Effector CD8-positive, alpha-beta T cell (primary cell): ENCODE measurements around the gene SLC25A42.
A peak's percentile ranks its signal among the peaks of the same experiment; 100 is the strongest.

Experiments used
- DNase-seq: peaks from one replicate; lab custom pipeline; 2025; lab: John Stamatoyannopoulos, UW

SLC25A42 gene

DNA sequence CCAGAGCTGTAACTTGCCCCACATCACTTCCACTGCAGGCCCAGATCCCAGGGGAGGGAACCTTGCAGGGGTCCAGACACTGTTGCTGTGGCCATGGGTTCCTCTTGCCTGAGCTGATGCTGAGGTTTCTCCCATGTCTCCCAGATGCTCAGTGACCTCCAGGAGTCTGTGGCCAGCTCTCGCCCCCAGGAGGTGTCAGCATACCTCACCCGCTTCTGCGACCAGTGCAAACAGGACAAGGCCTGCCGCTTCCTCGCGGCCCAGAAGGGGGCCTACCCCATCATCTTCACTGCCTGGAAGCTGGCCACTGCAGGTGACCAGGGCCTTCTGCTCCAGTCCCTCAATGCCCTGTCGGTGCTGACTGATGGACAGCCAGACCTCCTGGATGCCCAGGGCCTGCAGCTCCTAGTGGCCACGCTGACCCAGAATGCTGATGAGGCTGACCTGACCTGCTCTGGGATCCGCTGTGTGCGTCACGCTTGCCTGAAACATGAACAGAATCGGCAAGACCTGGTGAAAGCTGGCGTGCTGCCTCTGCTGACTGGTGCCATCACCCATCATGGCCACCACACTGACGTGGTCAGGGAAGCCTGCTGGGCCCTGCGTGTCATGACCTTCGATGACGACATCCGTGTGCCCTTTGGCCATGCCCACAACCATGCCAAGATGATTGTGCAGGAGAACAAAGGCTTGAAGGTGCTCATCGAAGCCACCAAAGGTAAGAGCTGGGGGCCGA is 12.1 kb upstream of the SLC25A42 start:
- no peak for DNase-seq

DNA sequence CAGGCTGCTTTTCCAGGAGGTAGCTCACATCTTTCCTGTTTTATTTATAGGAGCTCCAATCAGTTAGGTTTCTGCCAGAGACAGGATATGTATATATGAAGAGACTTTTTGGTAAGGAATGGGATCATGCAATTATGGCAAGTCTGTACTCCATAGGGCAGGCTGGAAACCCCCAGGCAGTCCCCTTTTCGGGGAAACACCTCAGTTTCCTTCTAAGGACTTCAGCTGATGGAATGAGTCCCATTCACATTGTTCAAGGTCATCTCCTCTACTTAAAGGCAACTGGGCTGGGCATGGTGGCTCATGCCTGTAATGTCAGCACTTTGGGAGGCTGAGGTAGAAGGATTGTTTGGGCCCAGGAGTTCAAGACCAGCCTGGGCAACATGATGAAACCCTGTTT is 10.9 kb upstream of the SLC25A42 start:
- no peak for DNase-seq

DNA sequence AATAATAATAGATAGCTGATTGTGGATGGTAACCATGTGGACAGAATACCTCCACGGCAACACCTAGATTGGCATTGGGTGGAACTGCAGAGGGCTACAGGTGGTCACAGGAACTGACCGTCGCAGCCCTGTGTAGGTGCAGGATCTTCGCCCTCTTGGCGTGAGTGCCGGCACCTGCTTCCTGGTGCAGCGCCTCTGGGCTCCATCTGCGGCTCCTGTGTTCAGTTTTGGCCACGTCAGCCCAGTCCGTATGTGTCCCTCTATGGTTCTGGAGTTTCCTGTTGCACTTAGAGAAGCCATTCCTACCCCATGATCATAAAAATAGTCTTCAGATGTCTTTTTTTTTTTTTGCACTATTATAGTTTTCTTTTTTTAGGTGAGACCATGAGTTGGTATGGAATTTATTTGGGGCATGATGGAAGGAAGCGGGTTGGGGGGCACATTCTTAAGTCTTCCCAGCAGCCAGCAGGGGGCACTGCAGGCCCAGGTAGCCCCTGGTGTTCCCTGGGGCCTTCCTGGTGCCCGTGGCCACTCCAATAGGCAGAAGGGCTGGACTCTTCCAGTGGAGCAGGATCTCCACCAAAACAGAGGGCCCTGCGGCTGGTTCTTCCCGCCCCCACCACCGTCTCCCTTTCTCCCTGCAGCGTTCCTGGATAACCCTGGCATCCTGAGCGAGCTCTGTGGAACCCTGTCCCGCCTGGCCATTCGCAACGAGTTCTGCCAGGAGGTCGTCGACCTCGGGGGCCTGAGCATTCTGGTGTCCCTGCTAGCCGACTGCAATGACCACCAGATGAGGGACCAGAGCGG is 10.1 kb upstream of the SLC25A42 start:
- peak; percentile 54 for DNase-seq

DNA sequence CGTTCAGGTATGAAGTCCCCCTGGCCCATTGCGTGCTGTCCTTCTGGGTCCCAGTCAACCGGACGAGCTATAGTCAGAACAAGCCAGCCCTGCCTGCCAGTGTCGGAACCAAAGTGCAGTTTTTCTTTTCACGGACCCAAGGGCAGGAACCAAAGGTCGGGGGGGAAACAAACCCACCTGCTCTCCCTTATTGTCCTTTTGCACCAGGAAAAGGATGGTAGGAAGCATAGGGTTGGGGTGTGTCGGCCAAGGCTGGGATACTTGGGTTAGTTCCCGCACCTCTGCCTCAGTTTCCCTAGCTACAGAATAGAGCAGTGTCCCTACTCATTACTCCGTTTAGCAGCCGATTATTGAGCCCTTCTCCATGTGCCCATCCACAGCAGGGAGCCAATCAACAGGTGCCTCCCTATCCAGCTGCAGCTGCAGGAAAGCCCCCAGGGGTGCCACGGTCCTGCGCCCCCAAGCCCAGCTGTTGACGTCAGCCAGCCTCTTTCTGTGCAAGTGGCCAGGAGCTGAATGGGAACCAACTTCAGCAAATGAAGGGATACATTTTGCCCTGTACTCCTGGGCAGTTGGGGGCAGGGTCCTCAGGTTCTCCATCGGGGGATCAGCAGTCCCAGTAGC is 9.4 kb upstream of the SLC25A42 start:
- DNase-seq: no peak

DNA sequence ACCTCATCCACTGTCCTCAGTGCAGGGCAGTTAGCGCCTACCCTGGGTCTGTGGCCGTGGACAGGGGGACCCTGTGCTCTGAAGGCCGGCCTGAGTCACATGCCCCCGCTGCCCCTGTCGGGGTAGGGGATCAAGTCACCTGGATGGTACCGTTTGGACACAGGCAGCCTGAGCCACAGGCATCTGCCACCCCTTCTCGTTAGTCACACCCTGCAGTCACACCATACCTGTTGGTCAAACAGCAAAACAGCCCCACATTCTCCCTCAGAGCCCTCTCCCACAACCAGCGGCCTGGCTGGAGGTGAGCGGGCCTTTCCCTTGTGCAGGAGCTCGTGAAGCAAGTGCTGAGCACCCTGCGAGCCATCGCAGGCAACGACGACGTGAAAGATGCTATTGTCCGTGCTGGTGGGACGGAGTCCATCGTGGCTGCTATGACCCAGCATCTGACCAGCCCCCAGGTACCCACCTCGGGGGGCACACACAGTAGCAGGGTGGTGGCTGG is 8.8 kb upstream of the SLC25A42 start:
- DNase-seq: no peak

DNA sequence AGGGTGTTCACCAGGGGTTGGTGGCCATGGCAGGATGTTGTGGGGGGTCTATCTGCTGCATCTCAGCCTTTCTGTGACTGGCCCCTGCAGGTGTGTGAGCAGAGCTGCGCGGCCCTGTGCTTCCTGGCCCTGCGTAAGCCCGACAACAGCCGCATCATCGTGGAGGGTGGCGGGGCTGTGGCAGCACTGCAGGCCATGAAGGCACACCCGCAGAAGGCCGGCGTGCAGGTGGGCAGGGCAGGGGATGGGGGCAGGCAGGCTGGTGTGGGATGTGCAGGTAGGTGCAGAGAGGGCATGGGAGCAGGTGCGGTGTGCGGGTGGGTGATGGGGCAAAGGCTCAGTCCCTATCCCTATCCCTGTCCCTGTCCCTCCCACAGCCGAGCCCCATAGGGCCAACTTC is 8.1 kb upstream of the SLC25A42 start:
- no peak for DNase-seq

DNA sequence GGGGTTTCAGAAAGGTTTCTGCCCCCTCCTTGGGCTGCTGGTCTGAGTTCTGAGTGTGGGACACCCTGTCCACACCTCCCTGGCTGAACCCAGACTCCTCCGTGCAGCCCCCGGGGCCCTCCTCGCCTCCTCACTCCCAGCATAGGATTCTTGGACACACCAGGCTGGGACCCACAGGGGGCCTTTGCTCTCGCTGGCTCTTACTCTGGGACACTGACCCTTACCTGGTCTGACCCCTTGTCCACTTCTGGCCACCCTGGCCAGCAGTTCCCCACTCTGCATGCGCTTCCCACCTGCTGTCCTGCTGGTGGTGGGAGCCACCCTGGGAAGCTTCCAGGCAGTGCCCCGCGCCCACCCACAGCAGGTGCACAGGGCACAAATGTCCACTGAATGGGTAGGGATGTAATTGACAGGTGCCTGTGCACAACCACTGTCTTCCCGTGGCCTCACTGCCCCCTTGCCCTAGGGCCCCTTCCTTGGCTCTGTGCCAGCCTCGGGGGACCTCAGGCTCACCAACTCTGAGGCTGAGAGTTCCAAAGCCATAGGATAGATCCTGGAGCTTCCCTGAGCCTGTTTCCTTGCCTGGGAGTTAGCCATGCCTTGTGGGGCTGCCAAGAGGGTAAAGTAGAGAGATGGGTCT is 7.0 kb upstream of the SLC25A42 start:
- no peak for DNase-seq

DNA sequence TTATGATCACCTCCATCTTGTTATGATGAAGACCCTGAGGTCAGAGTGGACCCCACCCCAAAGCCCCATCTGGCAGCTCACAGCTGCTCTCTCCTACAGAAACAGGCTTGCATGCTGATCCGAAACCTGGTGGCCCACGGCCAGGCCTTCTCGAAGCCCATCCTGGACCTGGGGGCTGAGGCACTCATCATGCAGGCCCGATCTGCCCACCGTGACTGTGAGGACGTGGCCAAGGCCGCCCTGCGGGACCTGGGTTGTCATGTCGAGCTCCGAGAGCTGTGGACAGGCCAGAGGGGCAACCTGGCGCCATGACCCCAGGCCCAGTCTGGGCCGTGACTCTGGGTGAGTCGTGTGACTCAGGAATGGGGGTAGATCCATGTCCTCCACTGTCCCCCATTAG is 6.5 kb upstream of the SLC25A42 start:
- DNase-seq: no peak

DNA sequence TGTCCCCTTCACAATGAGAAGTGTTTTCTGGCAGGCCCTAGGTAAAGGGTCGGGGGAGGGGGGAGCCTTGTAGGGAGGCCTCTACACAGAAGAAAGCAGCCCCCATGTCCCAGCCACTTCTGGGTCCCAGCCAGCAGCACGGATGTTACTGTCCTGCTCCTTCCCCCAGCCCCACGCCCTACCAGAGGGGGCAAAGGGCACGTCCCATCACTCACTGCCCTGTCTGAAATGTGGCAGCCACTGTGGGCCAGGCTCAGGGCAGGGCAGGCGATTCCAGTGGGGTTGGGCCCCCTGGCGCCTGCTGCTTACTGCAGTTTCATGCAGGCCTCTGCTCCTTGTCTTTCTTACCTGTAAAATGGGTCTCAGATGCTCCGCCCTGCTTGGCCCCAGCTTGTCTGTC is 6.1 kb upstream of the SLC25A42 start:
- no peak for DNase-seq

DNA sequence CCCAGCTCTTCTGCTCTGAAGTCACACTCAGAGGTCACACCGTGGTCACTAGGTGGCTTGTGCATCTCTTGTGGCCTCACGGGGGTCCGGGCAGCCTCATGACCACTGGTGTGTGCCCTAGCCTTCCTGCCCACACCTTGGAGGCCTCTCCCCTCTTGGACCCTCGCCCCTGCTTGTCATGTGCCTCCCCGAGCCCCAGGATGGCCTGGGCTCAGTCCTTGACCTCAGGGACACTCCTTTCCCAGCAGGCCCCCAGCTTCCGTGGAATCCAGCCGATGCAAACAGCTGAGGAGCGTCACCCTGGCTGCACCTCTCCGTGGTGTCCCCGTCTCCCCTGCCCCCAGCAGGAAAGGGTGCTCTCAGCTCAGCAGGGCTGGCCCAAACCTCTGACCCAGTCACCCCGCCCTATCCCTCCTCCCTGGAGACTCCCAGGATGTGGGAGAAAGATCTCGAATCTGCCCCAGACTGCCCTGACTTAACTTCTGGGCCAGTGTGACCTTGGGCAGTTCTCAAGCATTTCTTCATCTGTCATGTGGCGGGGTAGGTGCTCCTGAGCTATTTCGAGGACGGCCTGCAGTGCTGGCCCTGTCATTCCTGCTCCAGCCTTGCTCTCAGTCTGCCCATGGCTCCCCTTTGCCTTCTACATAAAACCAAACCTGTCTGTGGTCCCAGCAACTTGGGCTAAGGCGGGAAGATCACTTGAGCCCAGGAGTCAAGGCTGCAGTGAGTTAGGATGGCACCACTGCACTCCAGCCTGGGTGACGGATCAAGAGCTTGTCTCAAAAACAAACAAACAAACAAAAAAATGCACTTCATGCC is 4.6 kb upstream of the SLC25A42 start:
- DNase-seq: no peak

DNA sequence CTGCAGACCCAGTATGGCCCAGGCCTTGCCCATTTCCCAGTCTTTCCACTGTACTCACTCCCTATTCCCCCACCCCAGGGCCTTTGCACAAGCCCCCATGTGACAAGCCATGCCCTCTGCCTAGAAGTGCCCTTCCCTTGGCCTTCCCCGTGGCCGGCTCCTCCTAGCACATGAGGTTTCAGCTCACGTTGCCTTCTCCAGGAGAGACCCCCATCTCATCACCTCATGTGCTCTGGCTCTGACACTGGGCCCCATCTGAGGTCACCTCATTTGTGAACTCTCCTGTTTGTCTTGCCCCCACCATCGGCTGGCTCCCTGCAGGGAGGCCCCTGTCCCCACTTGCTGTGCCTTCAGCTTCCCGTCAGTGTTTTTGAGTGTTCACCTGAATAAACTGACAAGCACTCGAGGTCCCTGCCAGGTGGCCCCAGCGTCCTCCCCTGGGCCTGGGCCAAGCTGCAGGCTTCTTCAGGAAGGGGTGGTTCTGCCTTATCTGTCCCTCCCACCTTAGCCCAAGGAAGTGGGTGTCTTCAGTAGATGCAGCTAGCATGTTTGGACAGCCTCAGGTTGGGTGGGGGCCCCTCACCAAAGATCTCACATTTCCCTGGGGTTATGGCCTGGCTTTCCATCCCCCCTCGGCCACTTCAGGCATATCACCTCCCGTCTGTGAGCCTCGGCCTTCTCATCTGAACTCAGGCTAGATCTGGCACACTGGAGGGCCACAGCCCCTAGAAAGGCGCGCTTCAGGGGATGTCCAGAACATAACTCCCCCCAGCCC is 3.8 kb upstream of the SLC25A42 start:
- DNase-seq: no peak

DNA sequence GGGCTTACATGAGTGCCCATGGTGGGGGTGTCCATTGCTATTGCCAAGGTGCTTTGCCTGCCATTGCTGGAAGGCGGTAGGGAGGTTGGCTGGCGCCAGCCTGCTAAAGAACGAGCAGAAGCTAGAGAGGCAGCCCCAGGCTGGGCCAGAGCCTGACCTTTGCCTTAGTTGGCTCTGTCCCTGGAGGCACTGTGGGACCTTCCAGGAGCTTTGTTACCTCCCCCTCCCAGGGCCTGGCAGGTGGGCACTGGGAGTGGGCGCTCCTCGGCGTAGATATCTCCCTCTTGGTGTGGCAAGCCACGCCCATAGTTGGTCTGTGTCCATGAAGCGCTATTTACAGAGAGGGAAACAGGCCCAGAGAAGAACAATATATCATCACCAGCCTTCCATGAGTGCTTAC is 2.3 kb upstream of the SLC25A42 start:
- no peak for DNase-seq

DNA sequence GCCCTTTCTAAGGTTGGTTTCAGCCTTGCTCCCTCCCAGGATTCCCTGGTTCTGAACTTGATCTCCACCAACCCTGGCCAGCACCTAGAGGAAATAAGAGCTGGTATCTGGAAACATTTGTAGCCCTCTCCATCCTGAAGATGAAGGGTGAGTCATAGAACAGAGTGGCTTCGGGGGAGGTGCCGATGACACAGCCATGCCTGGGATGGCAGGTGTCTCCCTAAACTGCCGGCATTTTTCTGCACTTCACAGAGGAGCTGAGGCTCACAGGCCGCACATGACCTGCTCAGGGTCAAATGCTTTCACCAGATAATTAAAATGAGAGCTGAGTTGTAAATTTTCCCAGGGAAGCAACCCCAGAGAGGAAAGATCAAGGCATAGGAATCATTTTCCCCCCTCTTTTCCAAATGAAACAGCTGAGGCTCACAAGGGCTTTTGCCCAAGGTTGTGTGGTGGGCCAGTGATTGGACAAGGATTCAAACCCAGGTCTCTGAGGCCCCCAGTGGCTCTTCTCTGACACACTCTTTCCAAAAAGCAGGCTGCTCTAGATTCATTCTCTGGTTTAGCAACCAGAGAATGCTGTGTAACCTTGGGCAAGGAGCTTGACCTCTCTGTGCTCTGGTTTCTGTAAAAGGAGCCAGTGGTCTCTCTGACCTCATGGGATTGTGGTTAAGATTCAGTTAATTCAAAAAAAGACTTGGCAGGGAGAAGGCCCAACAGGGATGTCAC is 1.2 kb upstream of the SLC25A42 start:
- DNase-seq: no peak

DNA sequence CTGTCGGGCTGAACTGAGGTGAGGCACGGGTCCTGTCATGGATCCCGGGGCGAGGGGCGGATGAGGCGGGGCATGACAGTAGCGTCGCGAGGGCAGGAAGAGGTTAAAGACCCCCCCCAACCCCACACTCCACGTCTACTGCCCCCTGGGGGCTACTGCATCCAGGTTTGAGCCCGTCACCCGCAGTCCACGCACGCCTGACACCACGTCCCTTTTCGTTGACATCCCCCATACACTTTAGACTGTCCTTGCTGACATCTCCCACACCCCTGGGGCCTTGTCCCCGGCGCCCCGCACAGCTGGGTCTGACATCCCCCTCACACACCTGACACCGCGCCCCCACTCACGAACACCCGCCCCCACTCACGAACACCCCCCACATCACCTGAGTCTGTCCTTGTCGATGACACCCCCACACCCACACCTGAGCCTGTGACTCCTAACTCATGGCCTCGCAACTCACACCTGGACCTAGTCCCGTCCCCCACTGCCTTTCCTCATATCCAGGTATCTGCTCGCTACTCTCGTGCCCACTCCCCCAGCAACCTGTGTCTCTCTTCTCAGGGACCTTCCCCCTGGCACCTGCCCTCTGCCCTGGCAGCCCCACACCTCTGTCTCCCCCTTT is 416 bp downstream of the SLC25A42 start:
- DNase-seq: peak; percentile 83

DNA sequence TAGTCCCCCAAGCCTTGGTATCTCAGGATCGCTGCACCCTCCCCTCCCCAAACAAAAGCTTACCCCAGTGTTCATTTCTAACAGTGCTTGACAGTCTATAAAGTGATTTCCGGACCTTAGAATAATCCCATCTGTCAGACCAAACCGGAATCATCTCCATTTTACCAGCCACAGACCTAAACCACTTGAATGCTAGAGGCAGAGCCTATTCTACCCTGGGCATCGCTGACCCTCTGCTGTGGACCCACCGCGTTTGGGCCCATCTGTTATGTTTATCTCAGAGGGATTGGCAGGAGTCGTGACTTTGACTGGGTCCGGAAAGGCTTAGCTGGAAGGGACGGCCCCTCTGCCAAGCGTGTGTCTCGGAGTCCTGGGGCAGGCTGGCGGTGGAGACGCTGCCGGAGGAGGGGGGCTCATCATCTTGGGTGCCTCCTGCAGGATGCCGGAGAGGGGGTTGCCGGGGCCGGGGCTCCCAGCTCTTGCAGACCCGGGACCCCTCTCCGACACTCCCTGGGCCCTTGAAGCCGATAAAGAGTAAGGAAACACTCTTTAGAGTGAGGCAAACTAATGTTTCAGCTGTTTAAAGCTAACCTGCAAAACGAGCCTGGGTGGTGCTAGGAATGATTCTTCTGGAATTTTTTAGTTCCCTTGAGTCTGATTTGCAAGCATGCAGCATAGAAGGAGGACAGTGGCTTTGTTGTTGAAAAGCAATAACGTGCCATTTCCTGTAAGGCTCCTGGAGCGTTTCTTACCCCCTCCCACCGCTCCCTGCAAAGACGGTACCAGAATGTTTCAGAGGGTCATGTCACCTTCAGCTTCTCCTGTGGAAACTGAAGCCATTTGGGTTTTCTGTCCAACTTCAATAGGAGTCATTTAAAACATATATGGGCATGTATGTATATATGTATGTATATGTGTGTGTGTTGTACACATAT is 1.3 kb downstream of the SLC25A42 start:
- DNase-seq: peak; percentile 5

DNA sequence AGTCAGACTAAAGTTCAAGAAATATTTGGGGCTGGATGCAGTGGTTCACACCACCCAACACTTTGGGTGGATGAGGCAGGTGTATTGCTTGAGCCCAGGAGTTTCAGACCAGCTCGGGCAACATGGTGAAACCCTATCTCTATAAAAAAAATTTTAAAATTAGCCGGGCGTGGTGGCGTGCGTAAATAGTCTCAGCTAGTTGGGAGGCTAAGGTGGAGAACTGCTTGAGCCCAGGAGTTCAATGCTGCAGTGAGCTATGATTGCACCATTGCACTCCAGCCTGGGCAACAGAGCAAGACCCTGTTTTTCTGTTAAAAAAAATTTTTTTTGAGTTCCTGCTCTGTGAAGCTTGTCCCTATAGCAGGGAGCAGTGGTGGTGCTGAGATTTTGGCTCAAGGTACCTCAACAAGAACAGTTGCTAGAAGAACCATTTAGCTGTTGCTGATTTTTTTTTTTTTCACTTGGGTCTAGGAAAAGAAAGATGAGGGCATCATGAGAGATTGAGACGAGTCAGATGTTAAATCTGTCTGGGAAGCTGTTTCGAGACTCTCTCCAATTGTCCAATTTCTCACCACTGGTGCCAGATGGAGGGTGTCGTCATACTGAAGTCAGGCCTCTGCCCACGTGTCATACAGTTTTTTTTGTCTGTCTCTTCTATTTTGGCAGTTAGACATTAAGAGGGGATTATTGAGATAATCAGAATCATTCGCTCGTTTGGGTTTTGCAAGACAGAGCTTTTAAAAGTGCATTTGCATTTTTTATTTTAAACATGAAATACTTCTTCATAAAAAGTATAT is 3.7 kb downstream of the SLC25A42 start:
- DNase-seq: no peak
